Muscle layer of duodenum (tissue), 2 donors: ENCODE measurements around the gene NDUFB2.
"Not testable (repeated sequence)": the region's sequence is repeated elsewhere in the genome, so short reads cannot be mapped to it uniquely, and the experiment has no call there.

ENCODE experiments used
- H3K27ac ChIP-seq: one replicate; pipeline ENCODE4 v1.7.0; 2013; ENCODE audit warnings: mild to moderate bottlenecking, low read length
- H3K27me3 ChIP-seq: one replicate; pipeline ENCODE4 v1.7.0; 2013; ENCODE audit warnings: low read depth, mild to moderate bottlenecking, control low read depth, low read length
- H3K36me3 ChIP-seq, 2 donors: one replicate each; pipeline ENCODE4 v1.7.0; 2013; ENCODE audit warnings: low read length in 2 of 2, control low read depth in 1 of 2, mild to moderate bottlenecking in 1 of 2; ENCODE audit not compliant: insufficient read depth in 2 of 2, control insufficient read depth in 1 of 2
- H3K4me1 ChIP-seq, 2 donors: one replicate each; pipeline ENCODE4 v1.7.0; 2013; ENCODE audit warnings: low read length in 2 of 2, mild to moderate bottlenecking in 2 of 2, control low read depth in 1 of 2, moderate library complexity in 1 of 2; ENCODE audit not compliant: insufficient read depth in 2 of 2, control insufficient read depth in 1 of 2
- H3K4me3 ChIP-seq, 2 donors: one replicate each; pipeline ENCODE4 v1.7.0; 2013; ENCODE audit warnings: low read length in 2 of 2, low read depth in 1 of 2, mild to moderate bottlenecking in 1 of 2
- H3K9me3 ChIP-seq, 2 donors: one replicate each; pipeline ENCODE4 v1.7.0; 2013; ENCODE audit warnings: low read length in 2 of 2, control low read depth in 1 of 2, mild to moderate bottlenecking in 1 of 2; ENCODE audit not compliant: control insufficient read depth in 1 of 2
- donor health status: healthy.

The NDUFB2 gene

GRCh38 chr7:140680886-140681285 is 15.6 kb upstream of the NDUFB2 start:
- H3K36me3 ChIP-seq, result peaks cover 18 to 32% of the 10 kb centered on the region in 2 donors
- H3K4me3 ChIP-seq, result no peak overlapping the region
- H3K9me3 ChIP-seq, result no peaks in the 10 kb centered on the region
- H3K27ac ChIP-seq, result no peak overlapping the region
- no peaks in the 10 kb centered on the region for H3K27me3 ChIP-seq
- peaks cover 0 to 2% of the 10 kb centered on the region in 2 donors for H3K4me1 ChIP-seq

- H3K27me3 ChIP-seq, result no peaks in the 10 kb centered on the region
- H3K36me3 ChIP-seq, result peaks cover 18 to 35% of the 10 kb centered on the region in 2 donors
- H3K27ac ChIP-seq, result no peak overlapping the region
- no peak overlapping the region for H3K4me3 ChIP-seq
- H3K9me3 ChIP-seq, result no peaks in the 10 kb centered on the region
- H3K4me1 ChIP-seq, result no peaks in the 10 kb centered on the region
Observed at GRCh38 chr7:140681766-140682165, 14.7 kb upstream of the NDUFB2 start.

GRCh38 chr7:140683657-140684056 is 12.9 kb upstream of the NDUFB2 start:
- Histone ChIP-seq H3K36me3 (peaks cover 18 to 40% of the 10 kb centered on the region in 2 donors), H3K9me3 (no peaks in the 10 kb centered on the region), H3K27ac (no peak overlapping the region)

GRCh38 chr7:140684066-140684950 is 12.2 kb upstream of the NDUFB2 start:
- no peak overlapping the region for H3K4me3 ChIP-seq
- peaks cover 15 to 37% of the 10 kb centered on the region in 2 donors for H3K36me3 ChIP-seq
- no peak overlapping the region for H3K27ac ChIP-seq
- H3K9me3 ChIP-seq, result no peaks in the 10 kb centered on the region
- no peaks in the 10 kb centered on the region for H3K4me1 ChIP-seq
- H3K27me3 ChIP-seq, result no peaks in the 10 kb centered on the region

More at GRCh38 chr7:140683657-140684056, 12.9 kb upstream of the NDUFB2 start:
- no peaks in the 10 kb centered on the region for H3K27me3 ChIP-seq
- H3K4me3 ChIP-seq, result no peak overlapping the region
- no peaks in the 10 kb centered on the region for H3K4me1 ChIP-seq

GRCh38 chr7:140685407-140686087 is 11.0 kb upstream of the NDUFB2 start:
- Histone ChIP-seq H3K9me3 (no peaks in the 10 kb centered on the region), H3K36me3 (peaks cover 14 to 38% of the 10 kb centered on the region in 2 donors), H3K4me3 (no peak overlapping the region), H3K27me3 (no peaks in the 10 kb centered on the region), H3K4me1 (no peaks in the 10 kb centered on the region), H3K27ac (no peak overlapping the region)

GRCh38 chr7:140686921-140687320 is 9.6 kb upstream of the NDUFB2 start:
- Histone ChIP-seq H3K36me3 (peaks cover 15 to 32% of the 10 kb centered on the region in 2 donors), H3K4me1 (no peaks in the 10 kb centered on the region)

GRCh38 chr7:140688341-140688740 is 8.2 kb upstream of the NDUFB2 start:
- H3K9me3 ChIP-seq, result no peaks in the 10 kb centered on the region
- peaks cover 14 to 38% of the 10 kb centered on the region in 2 donors for H3K36me3 ChIP-seq
- H3K27ac ChIP-seq, result no peak overlapping the region
- H3K4me1 ChIP-seq, result no peaks in the 10 kb centered on the region
- H3K27me3 ChIP-seq, result no peaks in the 10 kb centered on the region
- H3K4me3 ChIP-seq, result no peak overlapping the region

More at GRCh38 chr7:140686921-140687320, 9.6 kb upstream of the NDUFB2 start:
- H3K9me3 ChIP-seq, result no peaks in the 10 kb centered on the region
- no peaks in the 10 kb centered on the region for H3K27me3 ChIP-seq
- H3K27ac ChIP-seq, result no peak overlapping the region
- H3K4me3 ChIP-seq, result no peak overlapping the region

GRCh38 chr7:140689199-140690152 is 7.0 kb upstream of the NDUFB2 start:
- H3K27ac ChIP-seq, result no peak overlapping the region
- H3K36me3 ChIP-seq, result peaks cover 14 to 39% of the 10 kb centered on the region in 2 donors
- no peaks in the 10 kb centered on the region for H3K4me1 ChIP-seq
- H3K4me3 ChIP-seq, result no peak overlapping the region
- H3K9me3 ChIP-seq, result no peaks in the 10 kb centered on the region
- H3K27me3 ChIP-seq, result no peaks in the 10 kb centered on the region

GRCh38 chr7:140691376-140692045 is 5.0 kb upstream of the NDUFB2 start:
- Histone ChIP-seq H3K27me3 (no peaks in the 10 kb centered on the region), H3K9me3 (no peaks in the 10 kb centered on the region), H3K36me3 (peaks cover 14 to 42% of the 10 kb centered on the region in 2 donors), H3K27ac (no peak overlapping the region), H3K4me3 (no peak overlapping the region), H3K4me1 (peaks cover 4 to 6% of the 10 kb centered on the region in 2 donors)

- not testable (repeated sequence) for H3K9me3 ChIP-seq, H3K27ac ChIP-seq, H3K4me3 ChIP-seq, H3K27me3 ChIP-seq
- Histone ChIP-seq H3K36me3 (peaks cover 14 to 26% of the 10 kb centered on the region in 2 donors), H3K4me1 (peaks cover 13 to 20% of the 10 kb centered on the region in 2 donors)
Observed at GRCh38 chr7:140693849-140694248, 2.7 kb upstream of the NDUFB2 start.
